Endothelial cell of umbilical vein (primary cell): ENCODE results near the gene AKAP8L. TPM values are rescaled to one million over a fixed set of nuclear protein-coding genes. Genes with fewer than 3 reads are reported as not detected.

Experiments
- BruUV-seq: library from RNA; stranded (reverse); fragments of 400-500 nt; replicated peaks from 2 replicates; lab custom pipeline; 2021; lab: Mats Ljungman, UMichigan
- CTCF ChIA-PET: fragments of 300-600, 350-600 bp; sonication (Branson Sonifier 250); formaldehyde crosslinking; loops from one replicate; lab custom pipeline; 2021; ENCODE audit warnings: antibody characterized with exemption, inconsistent platforms; lab: Charles Lee
- POLR2A ChIA-PET: fragments of 300-600, 350-600 bp; sonication (Branson Sonifier 250); formaldehyde crosslinking; loops from one replicate; lab custom pipeline; 2021; ENCODE audit warnings: antibody characterized with exemption, inconsistent platforms; lab: Charles Lee
- DNase-seq: peaks from one replicate; pipeline ENCODE4 v3.0.0-alpha.2; 2011; ENCODE audit warnings: low read depth, low spot score
- FAIRE-seq: peaks from 2 replicates; lab custom pipeline; 2011; peaks lifted over from hg19 to GRCh38; lab: Jason Lieb, UNC
- H2AFZ ChIP-seq: 2 replicates; pipeline ENCODE4 v1.6.0; 2012; ENCODE audit warnings: low read depth, low read length, control low read depth, inconsistent platforms
- H3K27ac ChIP-seq: 2 replicates; pipeline ENCODE4 v1.5.1; 2011; ENCODE audit warnings: low read depth, mild to moderate bottlenecking, control low read depth, low read length, moderate library complexity; ENCODE audit not compliant: insufficient read depth
- H3K27me3 ChIP-seq, 2 experiments: 2 replicates each; pipeline versions ENCODE4 v1.6.0 to v1.6.1; 2011; ENCODE audit warnings: low read length in 2 of 2, mixed read lengths in 1 of 2; ENCODE audit not compliant: control insufficient read depth in 2 of 2, insufficient read depth in 2 of 2
- H3K36me3 ChIP-seq, 2 experiments: 2 replicates in 1 of 2; 3 replicates in 1 of 2; pipeline ENCODE4 v1.5.1; 2011; ENCODE audit warnings: low read length in 2 of 2, mild to moderate bottlenecking in 1 of 2, moderate library complexity in 1 of 2; ENCODE audit not compliant: control insufficient read depth in 2 of 2, insufficient read depth in 2 of 2; ENCODE audit errors: extremely low read depth in 1 of 2
- H3K4me1 ChIP-seq: 3 replicates; pipeline ENCODE4 v1.5.1; 2011; ENCODE audit warnings: mild to moderate bottlenecking, low read length; ENCODE audit not compliant: control insufficient read depth, insufficient read depth; ENCODE audit errors: extremely low read depth
- H3K4me2 ChIP-seq: 2 replicates; pipeline ENCODE4 v1.6.1; 2011; ENCODE audit warnings: low read length, control low read depth, mixed read lengths; ENCODE audit not compliant: insufficient read depth
- H3K4me3 ChIP-seq, 3 experiments: fragments of 200-600 bp in 1 of 3; sonication (generic), shearing (Covaris generic) in 1 of 3; replicated peaks in 1 of 3; 2 replicates each; pipeline ENCODE4 v1.5.1; 2011 to 2016; ENCODE audit warnings: control low read depth in 3 of 3, low read length in 3 of 3, mild to moderate bottlenecking in 2 of 3, inconsistent platforms in 1 of 3, low read depth in 1 of 3, moderate library complexity in 1 of 3; ENCODE audit not compliant: insufficient read depth in 1 of 3
- H3K79me2 ChIP-seq: 2 replicates; pipeline ENCODE4 v1.6.0; 2012; ENCODE audit warnings: low read length, inconsistent platforms; ENCODE audit not compliant: control insufficient read depth, insufficient read depth
- H3K9ac ChIP-seq: replicated peaks from 2 replicates; pipeline ENCODE3; 2011; ENCODE audit warnings: low read length, control low read depth; ENCODE audit not compliant: insufficient read depth; ENCODE audit errors: extremely low read depth
- H3K9me1 ChIP-seq: replicated peaks from 3 replicates; pipeline ENCODE4 v1.6.0; 2011; ENCODE audit warnings: mild to moderate bottlenecking, low read length; ENCODE audit not compliant: control insufficient read depth, insufficient read depth; ENCODE audit errors: extremely low read depth
- H3K9me3 ChIP-seq: replicated peaks from 2 replicates; pipeline ENCODE4 v1.5.1; 2012; ENCODE audit warnings: low read length, inconsistent platforms; ENCODE audit not compliant: control insufficient read depth, insufficient read depth
- H4K20me1 ChIP-seq: replicated peaks from 2 replicates; pipeline ENCODE3; 2011; ENCODE audit warnings: mild to moderate bottlenecking, low read length; ENCODE audit not compliant: control insufficient read depth, insufficient read depth; ENCODE audit errors: extremely low read depth
- CTCF ChIP-seq, 2 donors: IDR thresholded peaks; 1 replicate in 1 of 2; 2 replicates in 1 of 2; pipeline ENCODE4 v1.5.1; 2011; ENCODE audit warnings: low read length in 2 of 2, mild to moderate bottlenecking in 2 of 2, moderate library complexity in 2 of 2, control low read depth in 1 of 2, inconsistent platforms in 1 of 2, low read depth in 1 of 2; ENCODE audit not compliant: insufficient read depth in 1 of 2; ENCODE audit errors: extremely low read depth in 1 of 2
- EZH2 ChIP-seq: IDR thresholded peaks from 2 replicates; pipeline ENCODE4 v1.6.1; 2012; ENCODE audit warnings: borderline replicate concordance, low read depth, mild to moderate bottlenecking, moderate library complexity, low read length, inconsistent platforms; ENCODE audit not compliant: severe bottlenecking
- FOS ChIP-seq: IDR thresholded peaks from 2 replicates; pipeline ENCODE4 v1.6.1; 2011; ENCODE audit warnings: mild to moderate bottlenecking, low read length, moderate library complexity, borderline replicate concordance; ENCODE audit not compliant: insufficient read depth
- GATA2 ChIP-seq: IDR thresholded peaks from 2 replicates; pipeline ENCODE4 v1.7.0; 2011; ENCODE audit warnings: low read depth, mild to moderate bottlenecking, moderate library complexity, mixed read lengths, low read length; ENCODE audit not compliant: insufficient read length, insufficient read depth
- JUN ChIP-seq: IDR thresholded peaks from 2 replicates; pipeline ENCODE4 v1.6.1; 2011; ENCODE audit warnings: borderline replicate concordance, low read depth; ENCODE audit not compliant: insufficient read length, insufficient read depth
- MAX ChIP-seq: IDR thresholded peaks from 2 replicates; pipeline ENCODE4 v1.6.1; 2011; ENCODE audit not compliant: insufficient read depth, insufficient read length
- MYC ChIP-seq: IDR thresholded peaks from one replicate; pipeline ENCODE4 v1.6.1; 2011; ENCODE audit warnings: mild to moderate bottlenecking, low read depth, low read length
- POLR2A ChIP-seq: IDR thresholded peaks from 2 replicates; pipeline ENCODE4 v1.6.1; 2012; ENCODE audit warnings: low read depth, mild to moderate bottlenecking, control low read depth, low read length
- POLR2AphosphoS5 ChIP-seq: IDR thresholded peaks from 2 replicates; pipeline ENCODE4 v1.6.1; 2012; ENCODE audit warnings: low read depth, mild to moderate bottlenecking, control low read depth, low read length, moderate library complexity; ENCODE audit not compliant: insufficient read depth
- dilution Hi-C: fragments of 300-500 bp; cut with MboI; formaldehyde crosslinking; loops from one replicate; pipeline ENCODE4 v1.15.0; 2019; ENCODE audit warnings: low sequenced_read_pairs; ENCODE audit not compliant: extremely low pct_ligation_motif_present
- intact Hi-C: fragments of 100-400 bp; cut with micrococcal nuclease; formaldehyde crosslinking; loops from one replicate; pipeline ENCODE4 v1.10.0; 2022
- polyA plus RNA-seq, 4 experiments: library from polyadenylated mRNA; depleted of rRNA in 3 of 4; stranded (reverse) in 3 of 4; unstranded in 1 of 4; fragments of >200 nt; gene quantifications; 2 replicates each; pipeline versions ENCODE4 v1.2.1 to v1.2.3, GENCODE V29; 2011 to 2012; ENCODE audit warnings: missing spikeins in 1 of 4
- total RNA-seq: library from RNA; stranded (reverse); gene quantifications from 2 replicates; pipeline ENCODE4 v1.2.3, GENCODE V29; 2021

The AKAP8L gene
- total and polyA plus RNA-seq, 2 donors (not counting 3 experiments of a cell fraction or from before 2014, with no cell fraction given) = 63.9 to 99.6 TPM

DNA sequence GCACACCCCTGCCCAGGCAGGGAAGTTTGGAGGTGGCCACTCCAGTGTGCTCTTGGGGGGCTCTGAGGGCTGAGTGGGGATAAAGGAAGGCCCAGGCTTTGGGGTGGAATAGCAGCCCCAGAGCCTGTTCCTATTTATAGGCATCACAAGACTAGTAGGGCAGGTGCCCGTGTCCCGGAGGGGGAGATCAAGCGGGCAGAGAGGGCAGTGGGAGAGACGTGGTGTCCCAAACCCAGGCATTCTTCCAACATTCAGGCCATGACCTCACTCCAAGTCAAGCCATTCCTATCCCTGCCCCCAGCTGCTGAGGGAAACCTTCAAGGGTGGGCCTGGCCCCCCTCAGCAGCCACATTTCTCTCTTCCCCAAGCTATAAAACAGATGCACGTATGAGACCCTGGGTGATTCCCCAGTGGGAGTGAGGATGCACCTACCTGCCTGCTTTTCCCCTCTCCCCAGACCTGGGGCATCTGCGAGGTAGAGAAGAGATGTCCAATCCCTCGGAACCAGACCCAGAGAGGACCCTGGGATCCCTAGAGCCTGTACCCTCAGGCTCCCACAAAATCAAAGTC, 27.1 kb upstream of the AKAP8L start:
- H3K4me2 ChIP-seq = no peak overlapping the region
- no peaks in the 10 kb centered on the region for H3K27me3 ChIP-seq
- no TSS peak for BruUV-seq
- no peaks in the 10 kb centered on the region for H3K79me2 ChIP-seq
- H3K9me1 ChIP-seq = no peaks in the 10 kb centered on the region
- H3K36me3 ChIP-seq = no peaks in the 10 kb centered on the region
- no peak for DNase-seq
- H2AFZ ChIP-seq = no peak overlapping the region
- no peaks in the 10 kb centered on the region for H3K9me3 ChIP-seq
- no peaks in the 10 kb centered on the region for H4K20me1 ChIP-seq
- H3K4me1 ChIP-seq = peaks cover 8% of the 10 kb centered on the region
- TF ChIP-seq CTCF (IDR thresholded peaks at IDR 0.05; ENCODE audit: extremely low read depth in 1 of 2, insufficient read depth in 1 of 2, low read depth in 1 of 2, low read length in 2 of 2) (no peak), FOS (no peak), POLR2AphosphoS5 (no peak), JUN (no peak), MYC (no peak), EZH2 (no peak), POLR2A (no peak), MAX (no peak), GATA2 (no peak)
- CTCF ChIA-PET = no interaction called here
- H3K9ac ChIP-seq = no peak overlapping the region
- POLR2A ChIA-PET = no interaction called here
- dilution Hi-C loops = no loop called here
- intact Hi-C loops = no loop called here
- no peak overlapping the region for H3K27ac ChIP-seq
- no peak overlapping the region for H3K4me3 ChIP-seq
- FAIRE-seq = no peak
